ENCODE data around the gene ATP6V1B1.
A peak's percentile ranks its signal among the peaks of the same experiment; 100 is the strongest.

Gene ATP6V1B1

DNA sequence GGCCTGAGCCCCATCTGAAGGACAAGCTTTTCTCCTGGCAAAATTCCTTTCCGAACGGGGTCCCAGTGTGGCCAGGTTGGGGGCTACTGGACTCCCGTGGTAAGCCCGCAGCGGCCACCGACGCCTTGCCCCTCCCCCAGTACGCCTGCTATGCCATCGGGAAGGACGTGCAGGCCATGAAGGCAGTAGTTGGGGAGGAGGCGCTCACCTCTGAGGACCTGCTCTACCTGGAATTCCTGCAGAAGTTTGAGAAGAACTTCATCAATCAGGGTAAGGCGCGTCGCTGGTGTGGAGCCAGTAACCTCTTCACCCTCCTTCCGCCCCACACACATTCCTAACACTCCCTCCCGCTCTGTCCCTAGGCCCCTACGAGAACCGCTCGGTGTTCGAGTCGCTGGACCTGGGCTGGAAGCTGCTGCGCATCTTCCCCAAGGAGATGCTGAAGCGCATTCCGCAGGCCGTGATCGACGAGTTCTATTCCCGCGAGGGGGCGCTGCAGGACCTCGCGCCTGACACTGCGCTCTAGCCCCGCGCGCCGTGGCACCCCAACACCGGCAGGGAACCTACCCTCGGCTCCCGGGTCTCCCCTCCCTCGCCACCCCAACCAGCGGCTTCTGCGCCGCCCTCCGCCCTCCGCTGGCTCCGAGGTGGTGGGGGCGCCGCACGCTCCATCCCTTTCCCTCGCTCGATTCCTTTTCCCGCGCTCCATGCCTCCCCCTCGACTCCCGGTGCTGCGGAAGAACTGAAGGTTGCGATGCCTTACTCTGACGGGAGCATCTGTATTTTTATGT is 29.1 kb downstream of the ATP6V1B1 start:
- DNase-seq (ENCODE audit: low read depth in 1 of 2, low spot score in 1 of 2): peak; percentile 65 to 76

DNA sequence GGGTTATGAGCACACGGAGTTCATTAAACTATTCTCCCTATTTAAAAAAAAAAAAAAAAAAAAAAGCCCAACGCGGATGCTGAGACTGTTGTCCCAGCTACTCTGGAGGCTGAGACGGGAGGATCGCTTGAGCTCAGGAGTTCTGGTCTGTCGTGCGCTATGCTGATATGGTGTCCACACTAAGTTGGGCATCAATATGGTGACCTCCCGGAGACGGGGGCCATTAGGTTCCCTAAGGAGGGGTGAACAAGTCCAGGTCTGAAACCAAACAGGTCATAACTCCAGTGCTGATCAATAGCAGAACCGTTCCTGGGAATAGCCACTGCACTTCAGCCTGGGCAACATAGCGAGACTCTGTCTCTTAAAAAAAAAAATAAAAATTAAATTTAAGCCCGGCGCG is 29.8 kb downstream of the ATP6V1B1 start:
- DNase-seq (ENCODE audit: low read depth in 1 of 2, low spot score in 1 of 2): no peak

DNA sequence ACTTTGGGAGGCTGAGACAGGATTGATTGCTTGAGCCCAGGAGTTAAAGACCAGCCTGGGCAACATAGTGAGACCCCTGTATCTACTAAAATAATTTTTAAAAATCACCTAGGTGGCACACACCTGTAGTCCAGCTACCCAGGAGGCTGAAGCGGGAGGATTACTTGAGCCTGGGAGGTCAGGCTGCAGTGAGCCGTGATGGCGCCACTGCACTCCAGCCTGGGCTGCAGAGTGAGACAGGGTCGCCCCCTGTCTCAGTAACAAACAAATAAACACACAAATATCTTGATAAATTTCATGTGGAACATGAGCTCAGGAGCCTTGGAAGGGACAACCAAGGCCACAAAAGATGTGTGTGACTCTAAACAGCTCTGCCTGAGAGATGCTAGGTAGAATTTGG is 31.0 kb downstream of the ATP6V1B1 start:
- DNase-seq (ENCODE audit: low read depth in 1 of 2, low spot score in 1 of 2): no peak

DNA sequence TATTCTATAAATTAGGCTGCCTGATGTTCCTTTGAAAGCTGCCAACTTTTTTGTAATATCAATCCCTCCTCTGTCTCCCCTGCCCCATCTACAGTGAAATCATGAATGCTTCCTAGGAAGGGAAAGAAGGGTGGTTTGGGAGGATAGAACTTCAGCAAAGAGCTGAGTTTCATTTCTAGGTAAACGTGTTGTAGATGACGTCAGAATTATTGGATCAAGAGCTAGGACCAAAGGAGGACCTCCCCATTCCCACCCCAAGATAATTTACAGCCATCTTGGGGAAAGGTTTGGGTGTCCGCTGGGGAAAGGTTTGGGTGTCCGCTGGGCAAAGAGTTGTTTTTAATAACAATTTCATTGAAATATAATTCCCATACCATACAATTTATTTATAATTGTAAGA is 31.5 kb downstream of the ATP6V1B1 start:
- DNase-seq (ENCODE audit: low read depth in 1 of 2, low spot score in 1 of 2): no peak

DNA sequence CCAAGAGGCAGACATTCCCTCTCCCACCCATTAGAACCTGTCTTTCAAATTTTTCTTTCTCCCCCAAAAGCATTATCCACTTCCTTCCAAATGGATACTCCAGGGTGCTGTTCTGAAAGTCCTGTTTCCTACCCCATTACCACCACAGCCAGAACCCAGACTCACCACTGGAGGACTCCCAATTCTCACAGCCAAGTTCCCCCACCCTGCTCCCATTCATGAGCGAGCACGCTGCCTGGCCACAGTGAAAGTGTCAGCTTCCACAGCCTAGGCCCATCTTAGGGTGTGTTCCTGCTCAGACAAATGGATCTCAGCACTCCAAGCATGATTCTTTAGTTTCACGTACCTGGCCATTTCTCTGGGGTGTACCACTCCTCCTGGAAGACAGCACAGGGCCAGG is 38.9 kb downstream of the ATP6V1B1 start:
- no peak for DNase-seq (ENCODE audit: low read depth in 1 of 2, low spot score in 1 of 2)

DNA sequence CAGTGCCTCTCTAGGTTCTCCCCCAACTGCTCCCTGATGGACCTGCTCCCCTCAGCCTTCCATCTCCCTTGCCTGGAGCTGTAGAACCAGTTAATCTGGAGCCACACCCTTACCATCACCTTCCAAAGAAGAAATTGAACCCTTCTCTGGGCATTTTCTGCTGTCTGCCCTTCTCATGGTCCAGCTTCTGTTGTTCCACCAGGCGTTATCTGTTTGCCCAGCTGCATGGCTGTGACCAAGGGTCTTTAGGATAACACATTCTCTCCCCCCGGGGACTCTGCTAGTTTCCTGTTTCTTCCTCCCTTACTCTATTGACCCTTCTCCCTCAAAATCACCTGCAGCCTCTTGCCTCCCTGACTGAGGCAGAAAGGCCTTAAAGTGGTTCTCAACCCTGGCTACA is 39.5 kb downstream of the ATP6V1B1 start:
- no peak for DNase-seq (ENCODE audit: low read depth in 1 of 2, low spot score in 1 of 2)

DNA sequence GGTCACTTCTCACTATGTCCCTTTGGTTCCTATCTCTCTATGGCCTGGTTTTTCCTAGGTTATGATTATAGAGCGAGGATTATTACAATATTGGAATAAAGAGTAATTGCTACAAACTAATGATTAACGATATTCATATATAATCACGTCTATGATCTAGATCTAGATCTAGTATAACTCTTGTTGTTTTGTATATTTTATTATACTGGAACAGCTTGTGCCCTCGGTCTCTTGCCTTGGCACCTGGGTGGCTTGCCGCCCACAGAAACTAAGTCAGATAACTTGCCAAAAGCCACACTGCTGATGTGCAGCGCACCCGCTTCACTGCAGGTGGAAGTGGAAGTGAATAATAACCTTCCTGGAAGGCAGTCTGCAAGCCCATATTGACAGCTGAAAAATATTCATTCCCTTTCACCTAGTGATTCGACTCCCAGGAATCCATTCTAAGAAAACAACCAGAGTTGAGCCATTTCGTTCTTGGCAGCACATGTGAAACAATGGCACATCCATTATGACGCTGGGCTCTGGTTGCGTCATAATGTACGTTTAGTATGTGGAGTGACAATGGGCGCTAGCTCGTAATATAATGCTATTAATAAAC is 42.0 kb downstream of the ATP6V1B1 start:
- no peak for DNase-seq (ENCODE audit: low read depth in 1 of 2, low spot score in 1 of 2)

DNA sequence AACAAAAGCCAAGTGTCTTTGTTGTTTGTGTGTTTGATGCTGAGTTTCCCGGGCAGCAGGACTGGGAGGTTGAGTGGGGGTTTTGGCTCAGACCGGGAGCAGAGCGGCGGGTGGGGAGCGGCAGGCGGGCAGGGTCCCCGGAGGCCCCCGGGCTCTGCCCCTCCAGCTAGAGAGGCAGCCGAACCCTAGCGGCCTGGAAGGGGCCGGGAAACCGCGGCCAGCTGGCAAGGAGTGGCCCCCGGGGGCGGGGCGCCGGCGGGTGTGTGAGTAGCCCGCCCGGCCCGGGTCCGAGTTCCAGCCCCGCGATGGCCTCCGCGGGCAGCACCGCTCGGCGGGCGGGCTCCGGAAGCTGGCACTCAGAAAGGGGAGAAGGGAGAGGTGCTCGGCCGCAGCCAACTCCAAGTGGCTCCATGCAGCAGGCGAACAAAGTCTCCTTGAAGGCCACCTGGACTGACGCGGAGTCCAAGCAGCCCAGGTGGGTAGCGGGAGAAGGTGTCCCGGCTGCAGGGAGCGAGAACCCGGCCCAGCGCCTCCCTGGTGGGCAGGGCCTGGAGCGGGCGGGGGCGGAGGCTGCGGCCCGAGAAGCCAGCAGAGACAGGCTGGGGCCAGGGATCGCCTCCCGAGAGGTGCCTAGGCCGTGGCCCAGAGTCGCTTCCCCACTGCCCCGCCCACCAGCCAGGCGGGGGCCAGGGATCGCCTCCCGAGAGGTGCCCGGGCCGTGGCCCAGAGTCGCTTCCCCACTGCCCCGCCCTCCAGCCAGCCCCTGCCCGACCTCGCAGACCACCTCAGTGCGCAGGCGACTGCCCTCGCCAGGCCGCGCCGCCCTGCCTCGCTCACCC is 42.9 kb downstream of the ATP6V1B1 start, which contains the start of gene ANKRD53:
ANKRD53 (plus strand) TSS at position 290 of the 839 bp plus-strand sequence; CDS start at position 306, 16 bp downstream.
- no peak for DNase-seq (ENCODE audit: low read depth in 1 of 2, low spot score in 1 of 2)

DNA sequence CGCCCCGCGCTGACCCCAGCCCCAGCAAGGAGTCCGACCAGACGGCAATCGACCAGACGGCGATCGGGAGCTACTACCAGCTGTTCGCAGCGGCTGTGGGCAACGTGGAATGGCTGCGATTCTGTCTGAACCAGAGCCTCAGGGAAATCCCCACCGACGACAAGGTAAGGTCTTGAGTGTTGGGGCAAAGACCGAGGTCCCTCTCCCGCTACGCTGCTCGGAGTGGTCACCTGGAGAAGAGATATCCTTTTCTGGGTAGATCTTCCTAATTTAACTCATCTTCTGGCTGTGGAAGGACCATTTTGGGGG is 43.4 kb downstream of the ATP6V1B1 start:
- no peak for DNase-seq (ENCODE audit: low read depth in 1 of 2, low spot score in 1 of 2)

DNA sequence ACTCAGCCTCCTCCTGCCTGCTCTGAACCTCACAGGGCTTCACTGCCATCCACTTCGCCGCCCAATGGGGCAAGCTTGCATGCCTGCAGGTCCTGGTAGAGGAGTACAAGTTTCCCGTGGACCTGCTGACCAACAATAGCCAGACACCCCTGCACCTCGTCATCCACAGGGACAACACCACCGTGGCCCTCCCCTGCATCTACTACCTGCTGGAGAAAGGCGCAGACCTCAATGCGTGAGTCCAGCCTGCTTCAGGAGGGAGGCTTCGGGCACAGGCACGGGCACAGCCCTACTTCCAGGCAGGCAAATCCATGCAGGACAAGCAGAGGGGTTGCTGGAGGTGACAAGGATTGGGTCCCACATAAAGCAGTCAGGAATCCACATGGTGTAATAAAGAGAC is 43.9 kb downstream of the ATP6V1B1 start:
- no peak for DNase-seq (ENCODE audit: low read depth in 1 of 2, low spot score in 1 of 2)

DNA sequence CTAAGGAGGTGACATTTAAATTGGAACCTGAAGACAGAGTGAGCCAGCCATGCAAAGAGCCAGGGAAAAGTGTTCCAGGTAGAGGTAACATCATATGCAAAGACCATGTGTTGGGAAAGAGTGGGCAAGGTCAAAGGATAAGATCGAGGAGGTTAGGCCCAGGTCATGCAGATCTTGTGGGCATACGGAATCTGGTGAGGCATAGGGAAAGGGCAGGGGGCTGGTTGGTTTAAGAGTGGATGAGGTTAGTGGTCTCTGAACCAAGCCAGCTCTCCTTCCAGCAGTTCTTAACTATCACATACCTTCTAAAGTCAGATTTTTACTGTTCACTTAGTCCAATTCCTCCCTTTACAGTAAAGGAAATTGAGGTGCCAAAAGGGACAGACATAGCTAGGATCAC is 45.7 kb downstream of the ATP6V1B1 start:
- DNase-seq (ENCODE audit: low read depth in 1 of 2, low spot score in 1 of 2): no peak

DNA sequence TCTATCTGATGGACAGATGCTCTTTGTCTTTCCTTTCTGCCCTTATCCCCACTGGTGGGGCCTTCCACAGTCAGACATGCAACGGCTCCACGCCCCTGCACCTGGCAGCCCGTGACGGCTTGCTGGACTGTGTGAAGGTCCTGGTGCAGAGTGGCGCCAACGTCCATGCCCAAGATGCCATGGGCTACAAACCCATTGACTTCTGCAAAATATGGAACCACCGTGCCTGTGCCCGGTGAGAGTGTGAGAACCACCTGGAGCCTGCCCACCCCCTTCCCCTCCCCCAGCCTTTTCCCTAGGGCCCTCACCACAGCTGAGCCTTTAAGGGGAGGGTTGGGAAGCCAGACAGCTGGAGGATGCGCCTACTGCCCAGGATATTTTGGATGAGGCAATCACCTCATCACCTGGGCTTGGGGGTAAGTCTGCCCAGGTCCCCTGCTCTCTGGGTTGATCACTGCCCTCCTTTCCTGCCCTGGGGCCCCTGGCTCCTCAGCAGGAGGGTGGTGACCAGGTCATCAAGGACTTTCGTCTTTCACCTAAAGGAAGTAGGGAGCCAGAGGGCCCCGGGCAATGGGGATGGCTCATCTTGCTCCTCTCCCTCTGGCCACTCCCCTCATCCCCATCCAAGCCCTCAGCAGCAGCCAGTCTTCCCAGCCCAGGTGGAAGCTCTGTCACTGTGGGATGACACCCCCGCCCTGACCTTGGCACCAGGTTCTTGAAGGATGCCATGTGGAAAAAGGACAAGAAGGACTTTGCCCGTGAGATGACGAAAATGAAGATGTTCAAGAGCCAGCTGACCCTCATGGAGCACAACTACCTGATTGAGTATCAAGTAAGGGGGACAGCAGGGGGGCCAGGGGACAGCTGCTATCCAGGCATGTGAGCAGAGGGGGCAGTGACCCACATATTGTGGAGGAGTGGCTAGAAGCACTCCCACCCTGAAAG is 46.4 kb downstream of the ATP6V1B1 start:
- no peak for DNase-seq (ENCODE audit: low read depth in 1 of 2, low spot score in 1 of 2)

DNA sequence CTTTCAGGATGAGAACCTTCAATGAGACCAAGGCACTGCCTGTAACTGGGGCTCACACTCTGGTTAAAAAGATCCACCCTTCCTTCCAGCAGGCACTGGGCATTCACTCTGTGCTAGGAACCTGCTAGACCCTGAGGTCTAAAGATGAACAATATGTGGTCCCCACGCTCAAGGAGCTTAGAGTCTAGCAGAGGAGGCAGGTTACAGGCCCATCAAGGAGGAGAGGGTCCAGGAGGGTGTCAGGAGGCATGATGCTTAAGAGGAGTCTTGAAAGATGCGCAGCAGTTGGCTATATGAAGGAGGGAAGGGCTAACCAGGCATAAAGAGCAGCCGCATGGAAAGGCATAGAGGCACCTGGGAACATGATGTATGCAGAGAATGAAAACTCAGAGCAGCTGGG is 47.3 kb downstream of the ATP6V1B1 start:
- DNase-seq (ENCODE audit: low read depth in 1 of 2, low spot score in 1 of 2): no peak

DNA sequence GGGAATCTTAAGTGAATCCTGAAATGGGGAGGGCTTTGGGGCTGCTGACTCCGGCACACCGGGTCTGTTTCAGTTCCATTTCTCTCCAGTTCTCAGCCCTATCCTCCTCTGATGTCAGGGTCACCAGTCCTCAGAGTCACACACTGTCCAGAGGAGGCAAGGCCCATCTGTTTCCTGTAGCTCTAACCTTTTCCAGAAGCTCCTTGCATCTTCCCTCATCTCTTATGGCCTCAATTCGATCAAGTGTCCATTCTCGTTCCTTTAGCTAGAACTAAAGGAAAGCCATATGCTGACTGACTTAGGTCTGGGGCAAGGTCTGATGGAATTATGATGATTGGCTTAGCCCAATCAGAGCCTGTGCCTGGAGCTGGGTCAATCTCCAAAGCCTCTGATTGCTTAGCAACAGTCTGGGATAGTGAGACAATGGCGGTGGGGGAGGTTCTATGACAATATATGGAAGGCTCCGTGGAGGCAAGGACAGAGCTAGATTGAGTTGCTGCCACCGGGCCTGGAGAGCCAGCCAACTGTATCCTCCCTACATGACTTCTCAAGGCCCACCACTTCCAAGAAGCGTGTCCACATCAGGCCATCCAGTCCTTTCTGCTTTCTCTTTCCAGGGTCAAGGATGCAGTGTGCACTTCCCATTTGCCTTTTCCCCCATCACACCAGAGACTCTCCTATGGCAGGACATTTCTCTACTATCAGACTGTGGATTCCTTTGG is 48.0 kb downstream of the ATP6V1B1 start:
- no peak for DNase-seq (ENCODE audit: low read depth in 1 of 2, low spot score in 1 of 2)

DNA sequence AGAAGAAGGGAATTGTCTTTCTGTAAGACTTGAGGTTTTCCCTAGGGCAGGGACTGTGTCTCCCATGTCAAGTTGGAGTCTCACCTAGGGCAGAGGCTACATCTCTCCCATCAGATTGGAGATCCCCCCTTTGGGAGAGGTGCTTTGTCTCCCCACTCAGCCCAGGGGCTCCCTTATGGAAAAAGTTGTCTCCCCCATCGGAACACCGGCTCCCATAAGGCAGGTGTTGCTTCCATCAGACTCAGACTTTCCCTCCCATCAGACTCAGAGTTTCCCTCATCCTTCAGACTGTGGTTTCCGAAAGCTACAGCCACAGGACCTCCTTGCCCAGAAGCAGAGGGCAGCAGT is 48.5 kb downstream of the ATP6V1B1 start:
- DNase-seq (ENCODE audit: low read depth in 1 of 2, low spot score in 1 of 2): no peak

DNA sequence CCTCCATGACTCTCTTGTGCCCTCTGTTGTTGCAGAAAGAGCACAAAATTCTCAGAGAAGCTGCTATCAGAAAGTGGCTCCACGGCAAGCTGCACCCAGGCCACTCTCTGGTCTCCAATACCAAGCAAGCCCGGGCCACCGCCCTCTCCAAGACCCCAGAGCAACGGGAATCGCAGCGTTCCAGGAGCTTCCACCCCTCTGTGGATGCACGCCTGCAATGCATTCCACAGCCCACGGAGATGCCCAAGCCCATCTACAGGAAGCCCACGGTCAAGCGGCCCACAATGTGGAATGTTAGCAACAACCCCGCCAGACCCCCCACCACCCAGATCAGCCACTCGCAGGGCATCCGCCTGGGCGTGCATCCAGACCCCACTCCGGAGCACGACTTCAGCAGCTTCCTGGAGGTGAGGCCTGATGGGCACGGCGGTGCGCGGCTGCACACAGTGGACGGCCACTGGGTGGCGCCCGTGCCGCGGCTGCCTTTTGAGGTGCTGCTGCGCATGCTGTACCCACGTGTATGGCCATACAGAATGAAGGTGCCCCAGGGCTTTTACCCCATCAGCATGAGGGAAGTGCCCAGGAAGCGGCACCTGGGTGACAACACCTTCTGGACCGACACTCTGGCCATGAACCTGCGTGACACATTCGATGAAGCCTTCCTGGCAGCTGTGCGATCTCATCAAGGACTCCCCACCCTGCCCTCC is 49.0 kb downstream of the ATP6V1B1 start:
- DNase-seq (ENCODE audit: low read depth in 1 of 2, low spot score in 1 of 2): peak; percentile 68 to 77

DNA sequence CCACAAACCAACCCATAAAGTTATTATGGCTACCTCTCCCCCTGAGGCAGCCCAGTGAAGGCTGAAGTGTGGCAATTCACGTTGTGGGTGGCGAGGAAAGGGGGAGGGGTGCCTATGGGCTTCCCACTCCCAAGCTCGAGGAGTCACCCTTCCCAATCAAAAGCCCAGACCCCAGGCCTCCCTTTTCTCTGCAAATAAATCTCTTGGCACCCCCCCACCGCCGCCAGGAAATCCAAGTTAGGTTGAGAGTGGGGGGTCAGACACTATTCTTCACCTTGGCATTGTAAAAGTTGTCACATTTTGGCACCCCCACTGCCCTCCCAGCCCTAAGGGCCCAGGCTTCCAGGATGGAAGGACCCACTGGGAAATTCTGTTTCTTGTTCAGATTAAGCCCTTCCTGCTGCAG is 49.6 kb downstream of the ATP6V1B1 start:
- no peak for DNase-seq (ENCODE audit: low read depth in 1 of 2, low spot score in 1 of 2)

DNA sequence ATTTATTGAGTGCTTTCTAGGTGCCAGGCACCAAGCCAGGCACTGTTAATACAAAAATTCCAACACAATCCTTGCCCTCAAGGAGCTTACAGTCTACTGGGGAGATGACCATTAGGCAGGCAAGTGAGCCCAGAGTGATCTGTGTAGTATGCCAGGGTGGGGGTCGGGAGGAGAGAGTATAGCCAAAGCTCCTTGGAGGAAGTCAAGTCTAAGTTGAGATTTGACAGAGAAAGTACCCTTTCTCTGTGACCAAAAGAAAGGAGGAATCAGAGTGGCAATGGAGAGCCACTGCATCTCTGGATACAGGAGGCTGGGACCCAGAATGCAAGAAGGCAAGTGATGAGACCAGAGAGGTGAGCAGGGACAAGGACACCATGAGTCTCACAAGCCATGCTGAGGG is 50.3 kb downstream of the ATP6V1B1 start:
- no peak for DNase-seq (ENCODE audit: low read depth in 1 of 2, low spot score in 1 of 2)

DNA sequence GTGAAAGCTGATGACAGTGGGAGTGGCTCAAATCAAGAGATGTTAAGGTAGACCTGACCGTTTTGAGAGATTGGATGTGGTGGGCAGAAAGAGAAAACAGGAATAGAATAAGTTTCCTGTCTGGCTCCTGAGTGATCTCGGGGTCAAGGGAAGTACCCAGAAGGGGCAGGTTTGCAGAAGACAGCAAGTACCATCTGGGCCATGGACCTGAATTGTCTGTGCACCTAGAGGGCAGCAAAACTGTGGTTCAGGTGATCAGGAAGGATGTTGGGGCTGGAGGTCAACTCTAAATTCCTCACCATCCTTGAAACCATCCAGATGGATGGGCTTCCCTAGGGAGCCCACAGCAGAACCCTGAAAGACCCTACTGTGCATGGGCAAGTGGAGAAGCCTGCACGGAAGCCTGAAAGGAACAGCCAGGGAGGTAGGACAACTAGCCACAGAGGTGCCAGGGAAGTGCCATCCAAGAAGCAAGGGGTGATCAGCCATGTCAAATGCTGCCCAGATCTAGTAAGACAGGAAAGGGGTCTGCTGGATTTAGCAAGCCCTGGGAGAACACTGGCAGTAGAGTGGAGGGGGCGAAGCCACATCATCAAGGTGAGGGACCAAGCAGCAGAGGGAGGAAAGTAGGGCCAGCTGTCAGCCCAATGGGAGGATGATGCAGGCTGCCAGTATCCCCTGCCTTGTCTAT is 50.9 kb downstream of the ATP6V1B1 start:
- DNase-seq (ENCODE audit: low read depth in 1 of 2, low spot score in 1 of 2): no peak
